SK-N-MC (cell line): Measurements from ENCODE around the gene STK32A.

ENCODE experiments used
- DNase-seq: peaks from one replicate; pipeline ENCODE4 v3.0.0-alpha.2; 2011; ENCODE audit warnings: low read depth, low spot score
- H3K27ac ChIP-seq: fragments of 200-600 bp; sonication (generic); 2 replicates; pipeline ENCODE4 v1.5.1; 2016; ENCODE audit warnings: mixed run types
- H3K36me3 ChIP-seq: fragments of 200-600 bp; sonication (generic); 2 replicates; pipeline ENCODE4 v1.6.1; 2017; ENCODE audit warnings: antibody characterized with exemption, low read length, mixed read lengths; ENCODE audit not compliant: insufficient read depth
- H3K4me3 ChIP-seq: fragments of 200-600 bp; sonication (generic); 2 replicates; pipeline ENCODE4 v1.5.1; 2016
- H3K9ac ChIP-seq: fragments of 200-600 bp; sonication (generic); 2 replicates; pipeline ENCODE4 v1.8.0; 2017; ENCODE audit warnings: mixed run types, mixed read lengths; ENCODE audit not compliant: insufficient read length
- H3K9me3 ChIP-seq: fragments of 200-600 bp; sonication (generic); 2 replicates; pipeline ENCODE4 v1.6.1; 2017; ENCODE audit warnings: low read depth, mild to moderate bottlenecking, antibody characterized with exemption, low read length, moderate library complexity, mixed read lengths
- EZH2 ChIP-seq: fragments of 200-600 bp; sonication (generic); IDR thresholded peaks from one replicate; pipeline ENCODE4 v1.6.1; 2017; ENCODE audit warnings: antibody characterized with exemption
- FOXP2 ChIP-seq: optimal IDR thresholded peaks from 2 replicates; pipeline ENCODE3; 2011; ENCODE audit warnings: mild to moderate bottlenecking, moderate library complexity; ENCODE audit not compliant: insufficient read depth; ENCODE audit errors: extremely low read length, control extremely low read depth
- POLR2AphosphoS5 ChIP-seq: IDR thresholded peaks from 2 replicates; pipeline ENCODE4 v1.6.1; 2012; ENCODE audit warnings: mild to moderate bottlenecking, low read depth, low read length, borderline replicate concordance

The STK32A gene

GRCh38 chr5:147234825-147235635 lies at the start of gene STK32A:
TSS of gene STK32A (plus strand) at chr5:147235026. CDS start at chr5:147239635, 4,609 bp downstream.
- DNase-seq, result no peak
- no peaks in the 10 kb centered on the region for H3K36me3 ChIP-seq
- H3K9me3 ChIP-seq, result no peaks in the 10 kb centered on the region
- TF ChIP-seq POLR2AphosphoS5 (no peak), EZH2 (no peak), FOXP2 (no peak)
- H3K27ac ChIP-seq, result no peak within 1 kb of the TSS
- H3K4me3 ChIP-seq, result peak within 1 kb of the TSS; percentile 75
- no peak within 1 kb of the TSS for H3K9ac ChIP-seq

GRCh38 chr5:147187099-147187540 lies 47.7 kb upstream of the STK32A start:
- no peak for TF ChIP-seq POLR2AphosphoS5
- TF ChIP-seq FOXP2, result no peak
- TF ChIP-seq EZH2, result no peak
- Histone ChIP-seq H3K27ac (no peak overlapping the region), H3K36me3 (no peaks in the 10 kb centered on the region), H3K9me3 (no peaks in the 10 kb centered on the region), H3K4me3 (no peak overlapping the region), H3K9ac (no peak overlapping the region)
- DNase-seq, result no peak

GRCh38 chr5:147188200-147189108 lies 46.4 kb upstream of the STK32A start:
- Histone ChIP-seq H3K9ac (no peak overlapping the region), H3K27ac (no peak overlapping the region), H3K4me3 (peak overlapping the region; percentile 60), H3K9me3 (no peaks in the 10 kb centered on the region), H3K36me3 (no peaks in the 10 kb centered on the region)
- peak; percentile 34 for DNase-seq
- TF ChIP-seq EZH2 (no peak), POLR2AphosphoS5 (no peak), FOXP2 (no peak)

GRCh38 chr5:147189109-147189424 lies 45.8 kb upstream of the STK32A start:
- H3K9ac ChIP-seq, result no peak overlapping the region
- no peaks in the 10 kb centered on the region for H3K9me3 ChIP-seq
- no peak overlapping the region for H3K27ac ChIP-seq
- no peak for DNase-seq
- TF ChIP-seq FOXP2 (no peak), EZH2 (no peak)
- H3K4me3 ChIP-seq, result no peak overlapping the region; the same call in 1 of the 2 replicates
- no peaks in the 10 kb centered on the region for H3K36me3 ChIP-seq

GRCh38 chr5:147190331-147190730 lies 44.5 kb upstream of the STK32A start:
- H3K27ac ChIP-seq, result no peak overlapping the region
- no peaks in the 10 kb centered on the region for H3K36me3 ChIP-seq
- no peak for DNase-seq
- no peaks in the 10 kb centered on the region for H3K9me3 ChIP-seq
- TF ChIP-seq FOXP2 (no peak), EZH2 (no peak), POLR2AphosphoS5 (no peak)
- no peak overlapping the region for H3K4me3 ChIP-seq
- no peak overlapping the region for H3K9ac ChIP-seq

GRCh38 chr5:147193123-147193522 lies 41.7 kb upstream of the STK32A start:
- Histone ChIP-seq H3K36me3 (no peaks in the 10 kb centered on the region), H3K4me3 (no peak overlapping the region), H3K9ac (no peak overlapping the region), H3K27ac (no peak overlapping the region), H3K9me3 (no peaks in the 10 kb centered on the region)
- TF ChIP-seq POLR2AphosphoS5, result no peak
- no peak for TF ChIP-seq FOXP2
- TF ChIP-seq EZH2, result no peak
- DNase-seq, result no peak

- no peaks in the 10 kb centered on the region for H3K9me3 ChIP-seq
- no peak overlapping the region for H3K9ac ChIP-seq
- DNase-seq, result no peak
- H3K4me3 ChIP-seq, result no peak overlapping the region
- no peak overlapping the region for H3K27ac ChIP-seq
- TF ChIP-seq POLR2AphosphoS5 (no peak), EZH2 (no peak), FOXP2 (no peak)
- no peaks in the 10 kb centered on the region for H3K36me3 ChIP-seq
Observed at GRCh38 chr5:147200004-147200403, 34.8 kb upstream of the STK32A start.

GRCh38 chr5:147203213-147203612 lies 31.6 kb upstream of the STK32A start:
- no peaks in the 10 kb centered on the region for H3K9me3 ChIP-seq
- no peak overlapping the region for H3K9ac ChIP-seq
- H3K4me3 ChIP-seq, result no peak overlapping the region
- DNase-seq, result no peak
- TF ChIP-seq POLR2AphosphoS5 (no peak), FOXP2 (no peak), EZH2 (no peak)
- no peaks in the 10 kb centered on the region for H3K36me3 ChIP-seq
- no peak overlapping the region for H3K27ac ChIP-seq
